Measurements from ENCODE around the gene EMILIN3.
A peak's percentile ranks its signal among the peaks of the same experiment; 100 is the strongest.
"Not testable (repeated sequence)": the region's sequence is repeated elsewhere in the genome, so short reads cannot be mapped to it uniquely, and the experiment has no call there.

The EMILIN3 gene

GRCh38 chr20:41318271-41318649 is 48.4 kb downstream of the EMILIN3 start:
- no peak for DNase-seq (ENCODE audit: low read depth, low spot score)

- DNase-seq (ENCODE audit: low read depth, low spot score), result peak; percentile 94
Measured at GRCh38 chr20:41317546-41318270, 48.9 kb downstream of the EMILIN3 start, which contains the start of gene ZHX3. ZHX3 (minus strand) TSS chr20:41317731; CDS start chr20:41204916, 112,815 bp downstream.

- peak; percentile 60 for DNase-seq (ENCODE audit: low read depth, low spot score)
Measured at GRCh38 chr20:41316602-41317545, 49.7 kb downstream of the EMILIN3 start.

GRCh38 chr20:41316051-41316450 is 50.6 kb downstream of the EMILIN3 start:
- no peak for DNase-seq (ENCODE audit: low read depth, low spot score)

GRCh38 chr20:41314386-41314785 is 52.2 kb downstream of the EMILIN3 start:
- DNase-seq (ENCODE audit: low read depth, low spot score), result no peak

GRCh38 chr20:41312009-41312408 is 54.6 kb downstream of the EMILIN3 start:
- not testable (repeated sequence) for DNase-seq (ENCODE audit: low read depth, low spot score)

Data from activated naive CD8-positive, alpha-beta T cell treated with anti-CD3 and anti-CD28 coated beads, Interleukin-2, amount 50 U/mL, for 16 hours (primary cell).